ENCODE measurements around the gene HIKESHI. TPM values are rescaled to one million over a fixed set of nuclear protein-coding genes. Genes with fewer than 3 reads are reported as not detected.

HIKESHI gene
- total and polyA plus RNA-seq, 2 of the 13 experiments (the other 11 are each of a cell fraction or from before 2014, with no cell fraction given) = 67.8 to 74.8 TPM

- ChIA-PET CTCF (ENCODE audit: low intra/inter-chr PET ratio, low total read pairs) (no interaction called here), POLR2A (no interaction called here)
- intact Hi-C loops (cut with micrococcal nuclease; ENCODE audit: unreplicated experiment) = no loop called here
- DNase-seq (ENCODE audit: low spot score) (no peak), ATAC-seq (no peak), FAIRE-seq (no peak)
- Histone ChIP-seq H3K4me3 (replicated peaks in 1 of 3; ENCODE audit: insufficient read depth in 1 of 3, low read depth in 2 of 3, low read length in 3 of 3) (no peak overlapping the region), H4K20me1 (ENCODE audit: insufficient read depth, low read length) (no peaks in the 10 kb centered on the region), H3K79me2 (ENCODE audit: insufficient read depth, low read length) (no peaks in the 10 kb centered on the region), H3K4me2 (ENCODE audit: low read depth, low read length) (no peak overlapping the region), H3K9me3 (ENCODE audit: low read length) (no peaks in the 10 kb centered on the region), H3K27ac (ENCODE audit: extremely low read length, insufficient read depth, low read length) (no peak overlapping the region), H2AFZ (ENCODE audit: low read length) (no peak overlapping the region), H3K36me3 (replicated peaks in 1 of 2; ENCODE audit: control insufficient read depth in 1 of 2, insufficient read depth in 2 of 2, low read length in 2 of 2) (no peaks in the 10 kb centered on the region), H3K9ac (ENCODE audit: insufficient read depth, low read depth, low read length) (no peak overlapping the region), H3K27me3 (ENCODE audit: control insufficient read depth in 1 of 2, insufficient read depth in 2 of 2, low read length in 2 of 2) (peaks cover 0 to under 1% of the 10 kb centered on the region in 2 experiments; a peak in 1 of 5 replicates), H3K4me1 (ENCODE audit: insufficient read depth, low read length) (no peaks in the 10 kb centered on the region)
- no TSS peak for BruUV-seq (replicated peaks)
- in situ Hi-C loops (cut with HindIII; ENCODE audit: extremely low pct_ligation_motif_present, low pct_unique_long_range_greater_than_20kb) = no loop called here
- TF ChIP-seq MXD1 (CRISPR knock-in tag; IDR thresholded peaks at IDR 0.05) (no peak), ZNF629 (CRISPR knock-in tag; conservative IDR thresholded peaks at IDR 0.05) (no peak), ZNF691 (CRISPR knock-in tag; IDR thresholded peaks at IDR 0.05; ENCODE audit: borderline replicate concordance, low read depth) (no peak), ELF1 (CRISPR knock-in tag; IDR thresholded peaks at IDR 0.05) (no peak), ARNT (IDR thresholded peaks at IDR 0.05) (no peak), CSRNP2 (CRISPR knock-in tag; conservative IDR thresholded peaks at IDR 0.05; ENCODE audit: low read depth) (no peak), RARA (CRISPR knock-in tag; IDR thresholded peaks at IDR 0.05) (no peak), ZKSCAN1 (IDR thresholded peaks at IDR 0.05; ENCODE audit: low read length) (no peak), MTERF4 (CRISPR knock-in tag; IDR thresholded peaks at IDR 0.05) (no peak), ZNF83 (CRISPR knock-in tag; IDR thresholded peaks at IDR 0.05; ENCODE audit: borderline replicate concordance) (no peak), FLYWCH1 (CRISPR knock-in tag; IDR thresholded peaks at IDR 0.05) (no peak), SAP130 (CRISPR knock-in tag; IDR thresholded peaks at IDR 0.05; ENCODE audit: low read depth) (no peak), CERS6 (CRISPR knock-in tag; IDR thresholded peaks at IDR 0.05) (no peak)
- WGBS (ENCODE audit: low lambda C conversion rate) = 25% methylated on average over 2 of the region's 2 CpGs
Measured at GRCh38 chr11:86386746-86387145, 84.7 kb downstream of the HIKESHI start.

All from HepG2 (cell line).